Endodermal cell (in vitro differentiated cells): ENCODE measurements around the gene SPECC1. TPM values are rescaled to one million over a fixed set of nuclear protein-coding genes. Genes with fewer than 3 reads are reported as not detected.
A peak's percentile ranks its signal among the peaks of the same experiment; 100 is the strongest.
"Not testable (repeated sequence)": the region's sequence is repeated elsewhere in the genome, so short reads cannot be mapped to it uniquely, and the experiment has no call there.

Experiments used
- DNase-seq: peaks from one replicate; pipeline ENCODE4 v3.0.0-alpha.2; 2017
- H3K27ac ChIP-seq: 2 replicates; pipeline ENCODE4 v1.5.1; 2013; ENCODE audit warnings: mild to moderate bottlenecking, low read depth, low read length, moderate library complexity
- H3K27me3 ChIP-seq: 2 replicates; pipeline ENCODE4 v1.6.1; 2013; ENCODE audit warnings: mild to moderate bottlenecking, low read length, moderate library complexity; ENCODE audit not compliant: insufficient read depth, control insufficient read depth, poor library complexity, severe bottlenecking
- H3K36me3 ChIP-seq: 2 replicates; pipeline ENCODE4 v1.7.0; 2013; ENCODE audit warnings: mild to moderate bottlenecking, low read length, moderate library complexity; ENCODE audit not compliant: control insufficient read depth, insufficient read depth
- H3K4me1 ChIP-seq: one replicate; pipeline ENCODE4 v1.7.0; 2013; ENCODE audit warnings: low read length; ENCODE audit not compliant: control insufficient read depth, insufficient read depth
- H3K4me3 ChIP-seq: 2 replicates; pipeline ENCODE4 v1.5.1; 2013; ENCODE audit warnings: mild to moderate bottlenecking, low read length, moderate library complexity
- H3K9ac ChIP-seq: 2 replicates; pipeline ENCODE4 v1.6.1; 2013; ENCODE audit warnings: mild to moderate bottlenecking, low read length, moderate library complexity; ENCODE audit not compliant: poor library complexity, severe bottlenecking; ENCODE audit errors: extremely low read depth
- H3K9me3 ChIP-seq: 2 replicates; pipeline ENCODE4 v1.6.1; 2013; ENCODE audit warnings: mild to moderate bottlenecking, low read length, moderate library complexity; ENCODE audit not compliant: control insufficient read depth
- H3K27ac Mint-ChIP-seq: 2 replicates; pipeline ENCODE4 v1.8.0; 2020; ENCODE audit warnings: mixed read lengths
- H3K27me3 Mint-ChIP-seq: 2 replicates; pipeline ENCODE4 v1.8.0; 2021; ENCODE audit warnings: mild to moderate bottlenecking, mixed read lengths; ENCODE audit not compliant: insufficient read depth
- H3K36me3 Mint-ChIP-seq: 2 replicates; pipeline ENCODE4 v1.8.0; 2020; ENCODE audit warnings: low read depth, mixed read lengths
- H3K4me1 Mint-ChIP-seq: 2 replicates; pipeline ENCODE4 v1.8.0; 2020; ENCODE audit warnings: mixed read lengths
- H3K4me3 Mint-ChIP-seq: 2 replicates; pipeline ENCODE4 v1.8.0; 2020; ENCODE audit warnings: mild to moderate bottlenecking, moderate library complexity, mixed read lengths
- H3K9me3 Mint-ChIP-seq: 2 replicates; pipeline ENCODE4 v1.8.0; 2020; ENCODE audit warnings: mild to moderate bottlenecking, mixed read lengths
- CTCF ChIP-seq: fragments of 200-600 bp; sonication (generic); conservative IDR thresholded peaks from 2 replicates; pipeline ENCODE4 v1.5.0; 2021; ENCODE audit warnings: antibody characterized with exemption, mild to moderate bottlenecking
- WGBS, 2 experiments: methylation state at CpG; one replicate each; pipeline versions ENCODE4 v1.1.5 to v1.1.7; 2013; ENCODE audit warnings: missing lambda C conversion rate in 2 of 2, mixed read lengths in 1 of 2; ENCODE audit not compliant: insufficient coverage in 1 of 2, insufficient read length in 1 of 2; 5-methylcytosine and 5-hydroxymethylcytosine counted together
- total RNA-seq, 2 donors: library from RNA; stranded (reverse); fragmentation: NEBNext Ultra II Directional in 1 of 2; extraction: Animal tissue kit (Norgen Biotek cat#: 25700) in 1 of 2; gene quantifications; 2 replicates in 1 of 2; 3 replicates in 1 of 2; pipeline ENCODE4 v1.2.1, GENCODE V29; 2021

The SPECC1 gene
- total RNA-seq, 2 donors from 2014 or later: 48.7 to 60.6 TPM

DNA sequence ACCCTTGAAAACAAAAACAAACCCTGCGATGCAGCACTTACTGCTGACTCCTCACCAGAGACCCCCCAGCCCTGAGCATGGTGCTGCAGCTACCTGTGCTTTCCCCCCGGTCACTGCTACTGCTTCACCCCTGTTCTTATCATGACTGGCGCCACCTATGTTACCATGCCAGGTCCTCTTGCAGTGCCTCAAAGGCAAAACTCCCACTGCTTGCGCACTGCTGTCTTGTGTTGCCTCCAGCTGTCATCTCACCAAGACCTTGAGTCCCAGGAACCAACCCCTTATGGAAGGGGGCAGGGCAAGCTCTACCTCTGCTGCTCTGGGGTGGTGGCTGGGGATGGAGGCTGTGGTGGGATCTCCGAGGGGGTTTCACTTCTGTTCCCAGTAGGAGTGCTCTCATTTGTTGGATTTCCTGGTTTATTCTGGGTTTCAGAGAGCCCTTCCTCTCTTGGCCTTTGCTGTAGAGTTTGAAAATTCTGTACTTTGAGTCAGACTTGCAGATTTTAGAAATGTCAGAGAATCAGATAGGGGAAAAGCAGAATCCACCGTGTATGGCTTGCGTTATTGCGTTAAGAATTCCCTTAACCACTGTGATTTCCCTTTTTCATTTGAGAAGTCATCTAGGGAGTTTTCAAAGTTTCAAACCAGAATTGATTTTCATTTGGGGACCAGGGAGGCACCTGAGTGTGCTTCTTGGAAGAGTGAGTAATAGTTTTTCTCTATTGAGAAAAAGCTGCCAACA is 96.6 kb downstream of the SPECC1 start:
- H3K9ac ChIP-seq: no peak overlapping the region
- H3K27me3 ChIP-seq: no peaks in the 10 kb centered on the region
- H3K27me3 Mint-ChIP-seq: no peaks in the 10 kb centered on the region
- H3K4me1 Mint-ChIP-seq: no peaks in the 10 kb centered on the region
- no peaks in the 10 kb centered on the region for H3K36me3 ChIP-seq
- no peaks in the 10 kb centered on the region for H3K36me3 Mint-ChIP-seq
- H3K4me3 ChIP-seq: no peak overlapping the region
- no peak overlapping the region for H3K27ac ChIP-seq
- peak; percentile 72 for DNase-seq
- no peaks in the 10 kb centered on the region for H3K9me3 ChIP-seq
- peaks cover 4% of the 10 kb centered on the region for H3K9me3 Mint-ChIP-seq
- peak; percentile 32 for TF ChIP-seq CTCF
- no peak overlapping the region for H3K27ac Mint-ChIP-seq
- WGBS, 2 experiments: 83 to 96% methylated on average over 7 to 8 of the region's 8 CpGs
- H3K4me1 ChIP-seq: no peaks in the 10 kb centered on the region
- no peak overlapping the region for H3K4me3 Mint-ChIP-seq

DNA sequence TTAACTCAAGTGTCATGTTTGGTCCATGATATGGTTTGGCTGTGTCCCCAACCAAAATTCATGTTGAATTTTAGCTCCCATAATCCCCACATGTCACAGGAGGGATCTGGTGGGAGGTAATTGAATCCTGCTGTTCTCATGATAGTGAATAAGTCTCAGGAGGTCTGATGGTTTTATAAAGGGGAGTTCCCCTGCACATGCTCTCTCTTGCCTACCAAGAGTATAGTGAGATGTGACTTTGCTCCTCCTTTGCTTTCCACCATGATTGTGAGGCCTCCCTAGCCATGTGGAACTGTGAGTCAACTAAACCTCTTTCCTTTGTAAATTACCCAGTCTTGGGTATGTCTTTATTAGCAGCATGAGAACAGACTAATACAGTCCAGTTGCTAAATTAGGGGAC is 97.3 kb downstream of the SPECC1 start:
- not testable (repeated sequence) for H3K4me3 ChIP-seq, H3K36me3 Mint-ChIP-seq

DNA sequence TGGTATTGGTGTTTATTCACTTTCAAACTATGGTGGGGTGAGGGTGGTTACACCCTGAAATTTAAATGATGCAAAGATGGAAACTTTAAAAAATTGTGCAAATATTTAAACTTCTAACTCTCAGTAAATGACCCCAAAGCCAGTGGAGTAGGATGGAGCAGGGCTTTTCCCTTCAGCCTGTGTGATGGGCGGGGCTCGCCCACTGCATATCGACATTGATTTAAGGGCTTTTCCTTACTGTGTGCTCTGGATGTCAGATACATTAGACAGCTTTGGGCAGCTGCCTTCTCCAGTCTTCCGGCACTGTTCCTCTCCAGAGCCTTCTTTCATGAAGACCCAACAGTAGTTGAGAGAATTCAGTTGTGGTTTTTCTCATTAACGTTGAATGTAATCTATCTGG is 99.9 kb downstream of the SPECC1 start:
- WGBS, 2 experiments: 92 to 96% methylated on average over 3 to 5 of the region's 5 CpGs
- no peak overlapping the region for H3K4me3 Mint-ChIP-seq
- Histone ChIP-seq H3K36me3 (no peaks in the 10 kb centered on the region), H3K4me3 (no peak overlapping the region), H3K27ac (no peak overlapping the region), H3K9me3 (no peaks in the 10 kb centered on the region), H3K9ac (no peak overlapping the region), H3K27me3 (no peaks in the 10 kb centered on the region), H3K4me1 (no peaks in the 10 kb centered on the region)
- peaks cover 4% of the 10 kb centered on the region for H3K9me3 Mint-ChIP-seq
- TF ChIP-seq CTCF: no peak
- DNase-seq: no peak
- no peak overlapping the region for H3K27ac Mint-ChIP-seq
- H3K36me3 Mint-ChIP-seq: no peaks in the 10 kb centered on the region
- H3K27me3 Mint-ChIP-seq: no peaks in the 10 kb centered on the region
- H3K4me1 Mint-ChIP-seq: no peaks in the 10 kb centered on the region

More for the DNA sequence above, 97.3 kb downstream of the SPECC1 start:
- H3K4me1 ChIP-seq, H3K9ac ChIP-seq, H3K27me3 ChIP-seq, DNase-seq, H3K27ac ChIP-seq, H3K27ac Mint-ChIP-seq, H3K36me3 ChIP-seq, H3K9me3 ChIP-seq, H3K9me3 Mint-ChIP-seq, H3K4me1 Mint-ChIP-seq, H3K4me3 Mint-ChIP-seq, H3K27me3 Mint-ChIP-seq: not testable (repeated sequence)

GRCh38 chr17:20111538-20111937 is 102.4 kb downstream of the SPECC1 start:
- Histone ChIP-seq H3K4me1 (no peaks in the 10 kb centered on the region), H3K27ac (no peak overlapping the region), H3K27me3 (no peaks in the 10 kb centered on the region), H3K4me3 (no peak overlapping the region), H3K36me3 (no peaks in the 10 kb centered on the region), H3K9me3 (no peaks in the 10 kb centered on the region), H3K9ac (no peak overlapping the region)
- Mint-ChIP-seq H3K36me3 (no peaks in the 10 kb centered on the region), H3K27ac (no peak overlapping the region), H3K4me1 (no peaks in the 10 kb centered on the region), H3K9me3 (peaks cover 4% of the 10 kb centered on the region), H3K4me3 (no peak overlapping the region), H3K27me3 (no peaks in the 10 kb centered on the region)
- TF ChIP-seq CTCF: no peak
- DNase-seq: no peak
- 93 to 94% methylated on average over 7 to 10 of the region's 10 CpGs for WGBS, 2 experiments
